DOHH2 (cell line): ENCODE results near the gene GPATCH8.
A peak's percentile ranks its signal among the peaks of the same experiment; 100 is the strongest.

Source experiments
- H3F3A ChIP-seq: fragments of 200-600 bp; sonication (generic), shearing (Covaris generic); 2 replicates; pipeline ENCODE4 v1.6.0; 2016; ENCODE audit warnings: antibody characterized with exemption, mild to moderate bottlenecking; ENCODE audit not compliant: control insufficient read depth, insufficient read depth
- H3K27ac ChIP-seq: fragments of 200-600 bp; sonication (generic); 2 replicates; pipeline ENCODE4 v1.5.1; 2014; ENCODE audit warnings: low read depth, mild to moderate bottlenecking, low read length, moderate library complexity
- H3K27me3 ChIP-seq: fragments of 200-600 bp; sonication (generic); 2 replicates; pipeline ENCODE4 v1.6.1; 2014; ENCODE audit warnings: mild to moderate bottlenecking, low read length, mixed read lengths; ENCODE audit not compliant: control insufficient read depth
- H3K36me3 ChIP-seq: fragments of 200-600 bp; sonication (generic); 2 replicates; pipeline ENCODE4 v1.6.1; 2014; ENCODE audit warnings: mild to moderate bottlenecking, low read length, moderate library complexity, mixed read lengths; ENCODE audit not compliant: control insufficient read depth
- H3K4me1 ChIP-seq: fragments of 200-600 bp; sonication (generic); 2 replicates; pipeline ENCODE4 v1.6.1; 2014; ENCODE audit warnings: mild to moderate bottlenecking, low read length, mixed read lengths; ENCODE audit not compliant: control insufficient read depth
- H3K4me2 ChIP-seq: fragments of 200-600 bp; sonication (generic); 2 replicates; pipeline ENCODE4 v1.6.0; 2014; ENCODE audit warnings: mild to moderate bottlenecking, low read length, moderate library complexity
- H3K4me3 ChIP-seq: fragments of 200-600 bp; sonication (generic); 2 replicates; pipeline ENCODE4 v1.5.1; 2014; ENCODE audit warnings: mild to moderate bottlenecking, low read length, mixed read lengths
- H3K79me2 ChIP-seq: fragments of 200-600 bp; sonication (generic); 2 replicates; pipeline ENCODE4 v1.6.1; 2014; ENCODE audit warnings: mild to moderate bottlenecking, low read length, mixed read lengths; ENCODE audit not compliant: control insufficient read depth
- H3K9me2 ChIP-seq: fragments of 200-600 bp; sonication (generic); replicated peaks from 2 replicates; pipeline ENCODE4 v1.6.1; 2014; ENCODE audit warnings: mild to moderate bottlenecking, low read length, mixed read lengths; ENCODE audit not compliant: control insufficient read depth
- H3K9me3 ChIP-seq: fragments of 200-600 bp; sonication (generic); 2 replicates; pipeline ENCODE4 v1.6.1; 2014; ENCODE audit warnings: antibody characterized with exemption, low read length, mixed read lengths; ENCODE audit not compliant: control insufficient read depth, insufficient read depth
- H4K20me1 ChIP-seq: fragments of 200-600 bp; sonication (generic); 2 replicates; pipeline ENCODE4 v1.6.0; 2014; ENCODE audit warnings: low read depth, mild to moderate bottlenecking, antibody characterized with exemption, low read length, moderate library complexity; ENCODE audit not compliant: control insufficient read depth, insufficient read depth
- EZH2phosphoT487 ChIP-seq: fragments of 200-600 bp; sonication (generic); IDR thresholded peaks from 2 replicates; pipeline ENCODE4 v1.6.1; 2017; ENCODE audit warnings: borderline replicate concordance, mild to moderate bottlenecking, antibody characterized with exemption, low read length, moderate library complexity, mixed read lengths
- TF ChIP-seq, protein P1 (sequence below): fragments of 200-600 bp; sonication (generic); IDR thresholded peaks from one replicate; pipeline ENCODE4 v1.5.1; 2014; ENCODE audit warnings: antibody characterized with exemption, mild to moderate bottlenecking, low read depth, low read length; ENCODE audit not compliant: poor library complexity, severe bottlenecking

The GPATCH8 gene

DNA sequence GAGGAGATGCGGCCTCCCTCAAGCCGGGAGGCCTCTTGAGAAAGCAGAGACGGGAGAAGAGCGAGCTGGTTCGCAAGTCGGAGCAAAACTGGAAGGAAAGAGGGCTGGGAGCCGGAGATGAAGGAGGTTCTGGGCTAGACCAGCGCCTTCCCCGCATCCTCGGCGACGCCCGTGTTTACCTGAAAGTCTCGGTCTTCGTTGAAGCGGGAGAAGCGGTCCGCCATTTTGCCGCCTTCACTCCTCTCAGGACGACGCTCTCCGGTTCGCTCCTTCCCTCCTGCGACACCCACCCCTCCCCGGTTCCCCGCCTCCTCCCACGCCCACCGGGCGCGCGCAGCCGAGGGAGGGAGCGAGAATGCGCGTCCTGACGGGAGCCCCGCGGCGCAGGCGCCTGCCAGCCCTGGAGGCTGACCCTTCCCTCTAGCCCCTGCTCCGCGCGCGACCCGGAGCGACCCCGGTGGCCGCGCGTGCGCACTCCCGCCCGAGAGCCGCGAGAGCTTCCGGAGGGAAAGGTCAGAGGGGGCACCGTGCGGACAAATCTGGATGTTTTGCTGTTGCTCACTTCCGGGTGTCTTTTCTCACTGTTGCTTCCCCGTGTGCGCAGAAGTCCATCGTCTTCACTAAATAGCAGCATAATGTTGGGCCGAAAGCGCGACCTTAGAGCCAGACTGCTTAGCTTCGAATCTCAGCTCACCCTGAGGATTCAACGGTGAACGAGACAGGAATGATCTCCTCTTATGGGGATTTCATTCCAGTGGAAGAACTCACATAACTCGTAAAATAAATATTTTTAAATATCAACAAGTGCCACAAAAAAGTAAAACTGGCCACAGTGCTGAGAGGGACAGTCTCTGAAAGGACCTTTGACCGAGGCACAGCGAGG is at the start of gene GPATCH8:
Gene GPATCH8, minus strand, starts transcription at position 260 of the 883 bp plus-strand sequence. Its CDS starts 36 bp downstream, at position 224.
- Histone ChIP-seq H3K27ac (peak within 1 kb of the TSS; percentile 77), H3K36me3 (peaks cover 30% of the 10 kb centered on the region), H3K9me2 (no peaks in the 10 kb centered on the region), H3K9me3 (no peaks in the 10 kb centered on the region), H3K4me1 (peaks cover 40% of the 10 kb centered on the region), H3F3A (no peaks in the 10 kb centered on the region), H3K4me2 (peak within 1 kb of the TSS; percentile 90), H3K79me2 (peaks cover 56% of the 10 kb centered on the region), H3K4me3 (peak within 1 kb of the TSS; percentile 95), H4K20me1 (peaks cover 25% of the 10 kb centered on the region; the same call in 1 of the 2 replicates), H3K27me3 (no peaks in the 10 kb centered on the region)
- TF ChIP-seq EZH2phosphoT487: no peak
- TF ChIP-seq, protein P1, sequence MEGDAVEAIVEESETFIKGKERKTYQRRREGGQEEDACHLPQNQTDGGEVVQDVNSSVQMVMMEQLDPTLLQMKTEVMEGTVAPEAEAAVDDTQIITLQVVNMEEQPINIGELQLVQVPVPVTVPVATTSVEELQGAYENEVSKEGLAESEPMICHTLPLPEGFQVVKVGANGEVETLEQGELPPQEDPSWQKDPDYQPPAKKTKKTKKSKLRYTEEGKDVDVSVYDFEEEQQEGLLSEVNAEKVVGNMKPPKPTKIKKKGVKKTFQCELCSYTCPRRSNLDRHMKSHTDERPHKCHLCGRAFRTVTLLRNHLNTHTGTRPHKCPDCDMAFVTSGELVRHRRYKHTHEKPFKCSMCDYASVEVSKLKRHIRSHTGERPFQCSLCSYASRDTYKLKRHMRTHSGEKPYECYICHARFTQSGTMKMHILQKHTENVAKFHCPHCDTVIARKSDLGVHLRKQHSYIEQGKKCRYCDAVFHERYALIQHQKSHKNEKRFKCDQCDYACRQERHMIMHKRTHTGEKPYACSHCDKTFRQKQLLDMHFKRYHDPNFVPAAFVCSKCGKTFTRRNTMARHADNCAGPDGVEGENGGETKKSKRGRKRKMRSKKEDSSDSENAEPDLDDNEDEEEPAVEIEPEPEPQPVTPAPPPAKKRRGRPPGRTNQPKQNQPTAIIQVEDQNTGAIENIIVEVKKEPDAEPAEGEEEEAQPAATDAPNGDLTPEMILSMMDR: no peak

DNA sequence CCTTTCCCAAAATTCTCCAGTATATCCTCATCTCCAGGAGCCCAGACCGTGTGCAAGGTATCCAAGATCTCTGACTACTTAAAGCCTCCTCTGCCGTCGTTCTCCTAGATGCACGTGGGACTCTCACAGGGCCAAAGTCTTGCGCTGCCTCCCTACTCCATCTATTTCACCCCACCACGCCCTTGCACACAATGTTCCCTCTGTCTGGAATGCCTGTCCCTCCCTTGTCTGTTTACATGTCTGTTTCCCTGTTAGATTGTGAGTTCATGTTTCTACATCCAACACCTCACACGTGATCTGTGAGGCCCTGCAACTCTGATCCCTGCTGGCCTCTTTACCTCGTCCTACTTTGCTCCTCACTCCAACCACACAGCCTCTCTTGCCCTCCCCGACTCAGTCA is 49.2 kb upstream of the GPATCH8 start:
- H3K4me2 ChIP-seq: no peak overlapping the region
- H3K36me3 ChIP-seq: no peaks in the 10 kb centered on the region
- no peaks in the 10 kb centered on the region for H3K79me2 ChIP-seq
- no peaks in the 10 kb centered on the region; the same call in none of the 2 replicates for H3K27me3 ChIP-seq
- H3K4me3 ChIP-seq: no peak overlapping the region
- no peaks in the 10 kb centered on the region for H4K20me1 ChIP-seq
- TF ChIP-seq EZH2phosphoT487: no peak
- TF ChIP-seq, protein P1: no peak
- H3F3A ChIP-seq: peaks cover 6% of the 10 kb centered on the region; the same call in 1 of the 2 replicates
- no peaks in the 10 kb centered on the region for H3K9me2 ChIP-seq
- H3K4me1 ChIP-seq: peaks cover 20% of the 10 kb centered on the region
- no peak overlapping the region for H3K27ac ChIP-seq
- H3K9me3 ChIP-seq: no peaks in the 10 kb centered on the region

DNA sequence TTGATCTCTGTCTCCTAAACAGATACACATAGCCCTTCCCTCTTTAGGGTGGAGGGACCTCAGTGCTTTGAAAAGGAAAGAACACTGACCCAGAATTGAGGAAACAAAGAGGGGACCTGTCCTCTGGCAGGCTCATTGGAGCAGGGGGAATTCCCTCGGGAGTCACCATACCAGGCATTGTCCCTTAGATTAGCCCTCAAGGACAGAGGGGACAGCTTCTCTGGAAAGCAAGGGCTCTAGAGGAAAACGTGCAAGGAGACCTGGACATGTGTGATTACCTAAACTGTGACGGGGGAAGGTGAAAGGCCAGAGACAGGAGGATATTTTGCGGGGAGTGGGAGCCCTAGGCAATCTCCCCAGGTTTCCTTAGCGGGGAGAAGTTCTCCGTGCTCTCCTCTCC is 46.5 kb upstream of the GPATCH8 start:
- H3K4me1 ChIP-seq: peaks cover 12% of the 10 kb centered on the region
- H4K20me1 ChIP-seq: no peaks in the 10 kb centered on the region
- H3K27ac ChIP-seq: no peak overlapping the region
- no peaks in the 10 kb centered on the region for H3K9me2 ChIP-seq
- no peaks in the 10 kb centered on the region for H3K9me3 ChIP-seq
- H3K27me3 ChIP-seq: peaks cover 7% of the 10 kb centered on the region
- no peak overlapping the region for H3K4me2 ChIP-seq
- H3K36me3 ChIP-seq: no peaks in the 10 kb centered on the region
- H3F3A ChIP-seq: 0 out of 2 replicates have a peak, but pooled peaks cover 3% of the 10 kb centered on the region
- H3K4me3 ChIP-seq: no peak overlapping the region
- TF ChIP-seq, protein P1: no peak
- TF ChIP-seq EZH2phosphoT487: no peak
- no peaks in the 10 kb centered on the region for H3K79me2 ChIP-seq
